ENCODE measurements around the gene HYOU1.
"Not testable (repeated sequence)": the region's sequence is repeated elsewhere in the genome, so short reads cannot be mapped to it uniquely, and the experiment has no call there.

Gene HYOU1

GRCh38 chr11:119057000-119057769, at the start of gene HYOU1:
Gene HYOU1 (minus strand): TSS chr11:119057205. CDS start chr11:119056160, 1,045 bp downstream.
- peak; percentile 98 for DNase-seq (ENCODE audit: low spot score)

DNA sequence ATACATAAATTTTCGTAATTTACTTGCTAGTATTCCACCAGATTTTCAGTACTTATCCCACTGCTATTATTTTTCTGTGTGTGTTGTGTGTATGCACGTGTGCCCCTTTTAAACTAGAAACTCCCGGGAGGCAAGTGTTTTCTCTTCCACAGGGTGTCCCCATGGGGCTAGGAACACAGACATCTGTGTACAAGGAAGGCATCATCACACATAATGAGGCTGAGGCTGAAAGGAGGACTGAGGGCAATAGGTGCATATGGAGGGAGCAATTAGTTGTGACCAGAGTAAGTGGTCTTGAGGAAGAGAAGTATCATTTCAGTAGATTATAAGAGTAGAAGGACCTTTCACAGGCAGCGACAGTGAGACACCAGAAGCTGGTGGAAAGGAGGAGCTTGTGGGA, 46.8 kb upstream of the HYOU1 start:
- peak; percentile 57 for DNase-seq (ENCODE audit: low spot score)

GRCh38 chr11:119103161-119103664, 46.2 kb upstream of the HYOU1 start:
- not testable (repeated sequence) for DNase-seq (ENCODE audit: low spot score)

DNA sequence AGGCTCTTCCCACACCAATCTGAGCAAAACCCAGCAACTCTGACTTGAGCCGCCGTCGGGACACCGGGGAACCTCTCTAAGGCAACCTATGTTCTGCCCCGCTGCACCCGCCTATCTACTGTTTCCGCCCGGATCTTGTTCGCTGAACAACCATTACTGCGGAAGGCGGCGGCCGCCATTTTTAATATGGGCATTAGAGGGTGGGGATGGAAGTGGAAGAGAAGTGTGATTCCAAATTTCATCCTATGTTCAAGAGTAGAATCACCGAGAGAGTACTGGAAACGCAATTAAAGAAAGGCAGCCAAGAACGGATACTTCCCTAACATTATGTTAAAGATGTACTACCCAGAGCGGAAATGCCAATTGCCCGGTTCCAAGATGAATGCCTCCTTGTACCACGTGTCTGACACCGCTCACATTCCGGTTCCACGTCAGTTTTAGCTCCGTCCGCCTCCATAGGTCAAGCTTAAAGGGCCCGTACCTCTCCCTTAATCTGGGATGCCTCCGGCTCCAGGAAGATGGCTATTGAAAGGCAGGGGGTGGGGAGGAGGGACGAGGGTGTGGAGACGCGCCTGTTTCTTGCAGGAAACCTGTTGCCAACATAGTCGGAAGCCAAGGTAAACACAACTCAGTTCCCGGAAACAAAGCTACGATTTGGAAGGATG, 44.9 kb upstream of the HYOU1 start, which contains the start of gene DPAGT1:
DPAGT1 (minus strand) TSS at position 95 of the 665 bp plus-strand sequence. CDS start 198 bp downstream, outside the sequence.
- peak; percentile 97 for DNase-seq (ENCODE audit: low spot score)

DNA sequence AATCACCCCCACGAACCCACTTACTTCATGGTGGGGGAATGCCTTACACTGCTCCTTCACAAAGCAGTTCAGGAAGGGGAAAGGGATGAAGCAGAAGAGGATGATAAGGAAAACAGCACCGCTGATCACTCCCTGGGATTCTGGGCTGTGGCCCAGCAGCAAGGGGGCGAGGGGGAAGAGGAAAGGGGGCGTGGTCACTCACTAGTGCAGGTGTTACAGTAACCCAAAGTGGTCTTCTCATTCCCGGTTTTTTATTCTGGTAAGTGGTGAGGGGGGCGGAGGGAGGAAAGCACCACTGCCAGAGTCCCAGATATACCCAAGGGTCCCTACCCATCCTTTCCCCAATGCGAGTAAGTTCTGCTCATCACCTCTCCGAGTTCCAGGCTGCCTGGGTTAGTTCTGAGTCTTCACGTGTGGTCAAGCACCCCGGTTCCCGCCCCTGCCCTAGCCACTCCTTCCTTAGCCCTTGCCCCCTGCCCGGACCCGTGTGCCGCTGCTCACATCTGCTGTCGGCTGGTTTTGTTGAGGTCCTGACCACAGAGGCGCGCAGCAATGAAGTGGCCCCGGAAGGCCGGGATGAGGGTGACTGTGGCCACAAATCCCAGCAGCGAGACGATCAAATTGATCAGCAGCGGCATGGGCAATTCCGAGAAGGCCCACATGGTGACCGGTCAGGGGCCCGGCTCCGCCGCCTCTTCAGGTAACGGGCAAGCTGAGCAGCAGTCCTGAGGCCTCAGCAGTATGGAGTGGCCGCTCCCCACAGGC, 44.2 kb upstream of the HYOU1 start:
- no peak for DNase-seq (ENCODE audit: low spot score)

DNA sequence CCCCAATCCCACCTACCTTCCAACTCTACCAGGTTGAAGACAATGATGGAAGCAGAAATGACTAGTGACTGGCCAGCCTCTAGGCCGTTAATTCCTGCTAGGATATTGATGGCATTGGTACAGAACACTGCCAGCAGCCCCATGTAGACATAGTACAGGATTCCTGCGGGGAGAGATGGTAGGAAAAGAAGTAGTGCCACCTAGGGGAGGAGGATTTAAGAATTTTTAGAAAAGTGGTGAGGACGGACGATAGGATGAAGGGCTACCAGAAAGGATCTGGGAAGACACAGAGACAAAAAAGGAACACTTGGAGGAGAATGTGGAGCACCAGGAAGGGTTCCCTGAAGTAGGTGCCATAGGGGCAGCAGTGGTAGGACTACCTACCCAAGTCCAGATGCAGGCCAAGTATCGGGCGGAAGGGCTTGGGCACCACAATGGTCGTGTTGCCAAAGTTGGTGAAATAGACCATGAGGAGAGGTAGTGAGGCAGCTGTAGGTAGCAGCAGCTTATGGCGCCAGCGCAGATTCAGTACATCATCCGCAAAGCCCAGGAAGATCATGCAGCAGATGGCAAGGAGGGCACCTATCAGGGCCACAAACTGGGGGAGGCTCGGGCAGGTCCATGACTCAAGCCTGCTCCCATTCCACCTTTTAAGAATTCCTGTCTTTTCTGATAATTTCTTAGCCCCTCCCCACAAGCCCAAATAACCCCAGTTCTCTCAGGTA, 43.4 kb upstream of the HYOU1 start:
- DNase-seq (ENCODE audit: low spot score) = no peak

GRCh38 chr11:119099711-119100110, 42.7 kb upstream of the HYOU1 start:
- DNase-seq (ENCODE audit: low spot score) = no peak

GRCh38 chr11:119095066-119095880, 38.3 kb upstream of the HYOU1 start:
- peak; percentile 100 for DNase-seq (ENCODE audit: low spot score)

DNA sequence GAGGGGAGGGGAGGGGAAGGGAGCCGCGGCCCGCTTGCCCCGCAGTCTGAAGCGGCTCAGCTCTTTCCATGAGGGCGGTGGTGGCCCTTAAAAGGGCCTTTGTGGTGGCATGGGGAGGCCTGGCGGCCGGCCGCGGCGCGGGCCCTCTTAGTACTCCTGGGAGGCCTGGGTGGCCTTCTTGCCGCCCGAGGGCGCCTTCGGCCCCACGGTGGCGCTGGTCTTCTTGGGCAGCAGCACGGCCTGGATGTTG, 37.7 kb upstream of the HYOU1 start:
- peak; percentile 90 for DNase-seq (ENCODE audit: low spot score)

DNA sequence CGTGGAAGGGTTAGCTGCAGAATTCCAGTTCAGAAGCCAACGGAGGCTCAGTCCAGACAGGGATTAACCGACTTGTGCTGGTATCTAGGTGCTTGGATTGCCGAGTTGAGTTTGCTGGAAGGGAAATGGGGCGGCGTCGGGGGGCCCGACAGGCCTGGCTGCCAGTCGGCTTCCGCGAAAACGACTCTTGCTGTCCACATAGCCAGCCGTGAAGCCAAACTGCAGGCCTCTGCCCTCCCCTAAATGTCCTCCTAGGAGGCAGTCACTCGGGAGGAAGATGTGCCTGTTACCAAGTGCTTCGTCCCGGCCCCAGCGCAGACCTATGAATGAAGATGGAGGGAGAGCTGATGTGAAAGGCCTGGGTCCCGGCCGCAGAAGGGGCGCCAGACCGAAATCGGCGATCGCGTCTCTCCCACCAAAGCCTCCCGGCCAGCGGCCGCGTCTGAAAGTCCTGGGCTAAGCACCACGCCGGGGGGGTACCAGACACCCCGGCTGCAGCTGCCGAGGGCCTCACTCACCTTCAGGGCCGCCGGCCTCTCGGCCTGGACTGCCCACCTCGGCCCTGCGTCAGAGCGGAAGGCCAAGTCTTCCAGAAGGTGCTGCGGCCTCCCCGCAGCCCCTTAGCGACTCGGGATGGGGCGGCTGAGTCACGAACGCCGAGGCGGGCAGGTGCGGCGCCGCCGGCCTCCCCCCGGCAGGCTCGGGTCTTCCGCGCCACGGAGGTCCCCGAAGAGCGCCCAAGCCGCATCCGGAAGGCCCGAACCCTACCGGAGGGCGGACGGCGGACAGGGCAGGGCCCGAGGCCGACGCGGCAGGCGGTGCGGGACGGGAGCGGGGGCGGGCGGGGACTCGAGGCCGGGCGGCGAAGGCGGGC, 37.2 kb upstream of the HYOU1 start:
- DNase-seq (ENCODE audit: low spot score) = peak; percentile 37

- DNase-seq (ENCODE audit: low spot score) = peak; percentile 47
Measured at GRCh38 chr11:119092880-119093842, 36.2 kb upstream of the HYOU1 start.

GRCh38 chr11:119091966-119092879, 35.2 kb upstream of the HYOU1 start:
- no peak for DNase-seq (ENCODE audit: low spot score)

- no peak for DNase-seq (ENCODE audit: low spot score)
Measured at GRCh38 chr11:119091178-119091577, 34.2 kb upstream of the HYOU1 start.

GRCh38 chr11:119089319-119089718, 32.3 kb upstream of the HYOU1 start:
- DNase-seq (ENCODE audit: low spot score) = no peak

DNA sequence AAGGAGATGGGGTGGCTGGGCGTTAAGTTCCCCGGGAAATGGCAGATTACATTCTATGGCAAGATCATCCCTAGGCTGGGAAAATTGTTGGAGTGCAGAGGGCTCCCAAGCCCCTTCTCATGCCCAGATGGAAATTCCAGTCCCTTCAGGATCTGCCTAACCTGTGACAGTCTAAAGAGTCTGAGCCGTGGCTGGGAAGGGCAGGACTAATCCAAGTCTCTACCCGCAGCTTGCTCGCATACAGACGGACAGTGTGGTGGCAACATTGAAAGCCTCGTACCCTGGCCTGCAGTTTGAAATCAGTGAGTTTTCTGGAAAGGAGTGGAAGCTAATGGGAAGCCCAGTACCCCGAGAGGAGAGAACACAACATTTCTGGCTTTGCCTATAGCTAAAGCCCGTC, 31.4 kb upstream of the HYOU1 start:
- no peak for DNase-seq (ENCODE audit: low spot score)

GRCh38 chr11:119087747-119088241, 30.8 kb upstream of the HYOU1 start:
- no peak for DNase-seq (ENCODE audit: low spot score)

DNA sequence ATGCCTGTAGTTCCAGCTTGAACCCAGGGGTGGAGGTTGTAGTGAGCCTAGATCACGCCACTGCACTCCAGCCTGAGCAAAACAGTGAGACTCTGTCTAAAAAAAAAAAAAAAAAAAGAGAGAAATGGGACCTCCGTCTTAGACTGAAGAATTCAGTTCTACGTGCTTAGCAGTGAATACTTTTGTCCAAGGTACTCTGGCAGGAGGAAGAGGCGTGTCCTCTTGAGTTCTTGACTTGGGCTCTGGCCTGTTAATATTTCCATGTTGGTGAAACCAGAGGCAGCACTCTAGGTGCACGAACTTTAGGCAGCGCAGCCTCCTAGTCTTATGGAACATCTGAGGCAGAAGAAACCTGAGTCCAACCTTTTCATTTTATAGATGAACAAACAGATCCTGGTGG, 30.1 kb upstream of the HYOU1 start:
- DNase-seq (ENCODE audit: low spot score) = no peak

DNA sequence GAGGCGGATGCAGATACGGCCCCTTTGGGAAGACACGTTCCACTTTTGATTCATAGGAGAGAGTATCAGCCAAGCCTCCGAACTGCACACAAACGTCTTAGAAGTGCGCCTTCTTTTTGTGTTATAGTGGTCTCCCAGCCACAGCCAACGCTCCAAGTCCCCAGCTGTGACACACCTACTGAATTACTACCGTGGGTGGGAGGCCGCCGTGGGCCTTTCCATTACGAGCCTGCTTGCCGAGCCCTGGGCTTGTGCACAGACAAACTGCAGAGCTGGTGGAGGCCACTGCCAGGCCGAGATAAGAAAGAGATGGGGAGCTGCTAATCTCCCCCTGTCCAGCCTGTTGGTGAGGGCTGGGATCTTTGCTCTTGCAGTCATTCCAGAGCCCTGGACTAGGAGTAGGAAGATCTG, 28.4 kb upstream of the HYOU1 start:
- no peak for DNase-seq (ENCODE audit: low spot score)

All from Ammon's horn (tissue), 1 donor.